Trophoblast cell (in vitro differentiated cells and primary cell): ENCODE results near the gene PODXL.

Source experiments
- DNase-seq, 2 donors: peaks; one replicate each; pipeline ENCODE4 v3.0.0-alpha.2; 2016
- H2AFZ ChIP-seq: 2 replicates; pipeline ENCODE4 v1.6.1; 2013; ENCODE audit warnings: low read length, moderate library complexity, mild to moderate bottlenecking; ENCODE audit not compliant: insufficient read depth, poor library complexity
- H2AK5ac ChIP-seq: 2 replicates; pipeline ENCODE4 v1.6.1; 2013; ENCODE audit warnings: mild to moderate bottlenecking, low read length
- H2BK120ac ChIP-seq: 2 replicates; pipeline ENCODE4 v1.6.1; 2013; ENCODE audit warnings: low read length, mild to moderate bottlenecking, moderate library complexity; ENCODE audit not compliant: insufficient read depth, poor library complexity
- H2BK12ac ChIP-seq: 2 replicates; pipeline ENCODE4 v1.6.1; 2013; ENCODE audit warnings: mild to moderate bottlenecking, low read length, moderate library complexity
- H2BK5ac ChIP-seq: 2 replicates; pipeline ENCODE4 v1.6.1; 2013; ENCODE audit warnings: low read length, low read depth, moderate library complexity, mild to moderate bottlenecking; ENCODE audit not compliant: poor library complexity
- H3K14ac ChIP-seq: 2 replicates; pipeline ENCODE4 v1.6.1; 2013; ENCODE audit warnings: mild to moderate bottlenecking, low read length
- H3K18ac ChIP-seq: 2 replicates; pipeline ENCODE4 v1.6.1; 2013; ENCODE audit warnings: mild to moderate bottlenecking, low read length
- H3K23ac ChIP-seq: 2 replicates; pipeline ENCODE4 v1.6.1; 2013; ENCODE audit warnings: low read length
- H3K27ac ChIP-seq: 2 replicates; pipeline ENCODE4 v1.5.1; 2013; ENCODE audit warnings: low read depth, mild to moderate bottlenecking, inconsistent platforms, low read length, moderate library complexity
- H3K27me3 ChIP-seq: 2 replicates; pipeline ENCODE4 v1.6.1; 2013; ENCODE audit warnings: inconsistent platforms, mild to moderate bottlenecking, low read length, moderate library complexity; ENCODE audit not compliant: insufficient read depth
- H3K36me3 ChIP-seq, 2 experiments: 1 replicate in 1 of 2; 2 replicates in 1 of 2; pipeline ENCODE4 v1.6.1; 2013; ENCODE audit warnings: low read length in 2 of 2, mild to moderate bottlenecking in 2 of 2, moderate library complexity in 1 of 2; ENCODE audit not compliant: insufficient read depth in 2 of 2, control insufficient read depth in 1 of 2
- H3K4ac ChIP-seq: 2 replicates; pipeline ENCODE4 v1.6.1; 2013; ENCODE audit warnings: low read depth, mild to moderate bottlenecking, low read length, moderate library complexity
- H3K4me1 ChIP-seq, 2 experiments: 1 replicate in 1 of 2; 2 replicates in 1 of 2; pipeline ENCODE4 v1.6.1; 2013; ENCODE audit warnings: low read length in 2 of 2, mild to moderate bottlenecking in 2 of 2, moderate library complexity in 1 of 2; ENCODE audit not compliant: insufficient read depth in 2 of 2, control insufficient read depth in 1 of 2
- H3K4me2 ChIP-seq: 2 replicates; pipeline ENCODE4 v1.6.1; 2013; ENCODE audit warnings: inconsistent platforms, mild to moderate bottlenecking, low read length, moderate library complexity
- H3K4me3 ChIP-seq: 2 replicates; pipeline ENCODE4 v1.5.1; 2013; ENCODE audit warnings: mild to moderate bottlenecking, low read depth, low read length, inconsistent platforms
- H3K79me1 ChIP-seq: one replicate; pipeline ENCODE4 v1.6.1; 2013; ENCODE audit warnings: low read length
- H3K79me2 ChIP-seq: 2 replicates; pipeline ENCODE4 v1.6.1; 2013; ENCODE audit warnings: low read length, mild to moderate bottlenecking; ENCODE audit not compliant: control insufficient read depth, insufficient read depth, poor library complexity
- H3K9ac ChIP-seq: 2 replicates; pipeline ENCODE4 v1.6.1; 2013; ENCODE audit warnings: mild to moderate bottlenecking, low read length
- H3K9me3 ChIP-seq: 2 replicates; pipeline ENCODE4 v1.6.1; 2013; ENCODE audit warnings: low read depth, mild to moderate bottlenecking, control low read depth, inconsistent platforms, low read length; ENCODE audit not compliant: insufficient read depth
- H4K12ac ChIP-seq: 2 replicates; pipeline ENCODE4 v1.6.1; 2013; ENCODE audit warnings: low read depth, mild to moderate bottlenecking, low read length, moderate library complexity
- H4K8ac ChIP-seq: 2 replicates; pipeline ENCODE4 v1.6.1; 2013; ENCODE audit warnings: low read depth, mild to moderate bottlenecking, low read length, moderate library complexity
- H4K91ac ChIP-seq: one replicate; pipeline ENCODE4 v1.6.1; 2013; ENCODE audit warnings: low read depth, mild to moderate bottlenecking, low read length, moderate library complexity
- WGBS: extraction: QIAGEN DNeasy Blood & Tissue Kit; methylation state at CpG from one replicate; pipeline ENCODE4 v1.1.7; 2013; ENCODE audit warnings: missing lambda C conversion rate; ENCODE audit not compliant: insufficient read length, insufficient coverage; ENCODE audit errors: extremely low coverage; 5-methylcytosine and 5-hydroxymethylcytosine counted together

PODXL gene

GRCh38 chr7:131476740-131477139 lies 79.7 kb downstream of the PODXL start:
- H3K4me3 ChIP-seq: no peak overlapping the region
- no peak overlapping the region for H2AK5ac ChIP-seq
- H2BK5ac ChIP-seq: no peak overlapping the region
- H3K79me1 ChIP-seq: no peaks in the 10 kb centered on the region
- no peak overlapping the region for H4K12ac ChIP-seq
- no peak overlapping the region for H3K14ac ChIP-seq
- H2BK12ac ChIP-seq: no peak overlapping the region
- no peak overlapping the region for H2BK120ac ChIP-seq
- no peak overlapping the region for H2AFZ ChIP-seq
- no peaks in the 10 kb centered on the region for H3K4me1 ChIP-seq
- no peak overlapping the region for H3K18ac ChIP-seq
- no peak for DNase-seq
- H3K9me3 ChIP-seq: no peaks in the 10 kb centered on the region
- no peak overlapping the region for H3K23ac ChIP-seq
- H4K8ac ChIP-seq: no peak overlapping the region
- H4K91ac ChIP-seq: no peak overlapping the region
- no peak overlapping the region for H3K27ac ChIP-seq
- H3K9ac ChIP-seq: no peak overlapping the region
- H3K79me2 ChIP-seq: no peaks in the 10 kb centered on the region
- H3K36me3 ChIP-seq: peaks cover 0 to 2% of the 10 kb centered on the region in 2 experiments
- no CpG with 5 or more reads among the region's 2 CpGs for WGBS
- H3K27me3 ChIP-seq: no peaks in the 10 kb centered on the region
- H3K4me2 ChIP-seq: no peak overlapping the region
- H3K4ac ChIP-seq: no peak overlapping the region

DNA sequence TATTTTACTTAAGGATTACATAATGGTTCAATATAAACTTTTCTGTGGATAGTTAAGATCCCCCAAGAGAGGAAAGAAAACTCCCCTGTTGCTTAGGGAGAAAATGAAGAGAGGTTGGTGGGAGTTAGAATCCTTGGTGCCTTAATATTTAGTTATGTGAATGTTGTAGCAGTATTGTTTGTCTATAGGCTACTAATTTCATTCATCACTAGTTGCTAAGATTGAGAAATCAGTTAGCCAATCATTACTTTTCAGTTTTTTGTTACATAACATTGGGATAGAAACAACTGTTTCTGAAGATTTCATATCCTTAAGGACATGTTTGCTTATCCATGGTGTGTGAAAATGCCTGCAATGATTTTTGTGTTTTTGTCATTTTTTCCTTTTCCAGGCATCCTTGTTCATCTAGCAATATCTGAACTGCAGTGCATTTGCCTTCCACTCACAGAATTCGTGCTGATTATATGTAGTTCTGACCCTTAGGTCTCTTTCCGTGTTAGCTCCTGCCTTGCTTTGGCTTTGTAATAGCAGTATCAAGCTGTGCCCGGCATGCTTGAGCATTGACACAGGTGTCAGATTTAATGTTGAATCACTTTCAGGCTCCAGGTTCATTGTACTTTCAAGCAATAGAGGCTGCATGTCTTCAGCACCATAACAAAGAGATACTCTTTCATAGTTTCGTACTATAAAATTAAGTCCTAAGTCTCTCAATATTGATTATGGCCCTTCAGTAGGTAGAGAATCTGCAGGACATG lies 85.0 kb downstream of the PODXL start:
- Histone ChIP-seq H3K79me2 (no peaks in the 10 kb centered on the region), H3K27me3 (no peaks in the 10 kb centered on the region), H3K27ac (no peak overlapping the region), H3K4me1 (no peaks in the 10 kb centered on the region), H3K4ac (no peak overlapping the region), H2BK12ac (no peak overlapping the region), H3K14ac (no peak overlapping the region), H2AK5ac (no peak overlapping the region), H3K9me3 (no peaks in the 10 kb centered on the region), H2AFZ (no peak overlapping the region), H4K91ac (no peak overlapping the region), H3K4me3 (no peak overlapping the region), H3K4me2 (no peak overlapping the region), H3K36me3 (peaks cover 4 to 9% of the 10 kb centered on the region in 2 experiments), H2BK5ac (no peak overlapping the region), H3K18ac (no peak overlapping the region), H2BK120ac (no peak overlapping the region), H4K8ac (no peak overlapping the region), H3K9ac (no peak overlapping the region), H3K79me1 (no peaks in the 10 kb centered on the region), H3K23ac (no peak overlapping the region), H4K12ac (no peak overlapping the region)
- WGBS: no CpG with 5 or more reads among the region's 4 CpGs
- no peak for DNase-seq

GRCh38 chr7:131467788-131468187 lies 88.6 kb downstream of the PODXL start:
- Histone ChIP-seq H2BK5ac (no peak overlapping the region), H3K4me2 (no peak overlapping the region), H3K79me1 (no peaks in the 10 kb centered on the region), H3K4me3 (no peak overlapping the region), H4K91ac (no peak overlapping the region), H3K27ac (no peak overlapping the region), H3K36me3 (peaks cover 4 to 7% of the 10 kb centered on the region in 2 experiments), H3K27me3 (no peaks in the 10 kb centered on the region), H3K14ac (no peak overlapping the region), H2BK120ac (no peak overlapping the region), H3K18ac (no peak overlapping the region), H3K9me3 (no peaks in the 10 kb centered on the region), H2AK5ac (no peak overlapping the region), H4K8ac (no peak overlapping the region), H2BK12ac (no peak overlapping the region), H3K4me1 (no peaks in the 10 kb centered on the region), H2AFZ (no peak overlapping the region), H3K23ac (no peak overlapping the region), H3K79me2 (no peaks in the 10 kb centered on the region), H3K4ac (no peak overlapping the region), H3K9ac (no peak overlapping the region), H4K12ac (no peak overlapping the region)
- no peak for DNase-seq
- no CpG with 5 or more reads among the region's 5 CpGs for WGBS

DNA sequence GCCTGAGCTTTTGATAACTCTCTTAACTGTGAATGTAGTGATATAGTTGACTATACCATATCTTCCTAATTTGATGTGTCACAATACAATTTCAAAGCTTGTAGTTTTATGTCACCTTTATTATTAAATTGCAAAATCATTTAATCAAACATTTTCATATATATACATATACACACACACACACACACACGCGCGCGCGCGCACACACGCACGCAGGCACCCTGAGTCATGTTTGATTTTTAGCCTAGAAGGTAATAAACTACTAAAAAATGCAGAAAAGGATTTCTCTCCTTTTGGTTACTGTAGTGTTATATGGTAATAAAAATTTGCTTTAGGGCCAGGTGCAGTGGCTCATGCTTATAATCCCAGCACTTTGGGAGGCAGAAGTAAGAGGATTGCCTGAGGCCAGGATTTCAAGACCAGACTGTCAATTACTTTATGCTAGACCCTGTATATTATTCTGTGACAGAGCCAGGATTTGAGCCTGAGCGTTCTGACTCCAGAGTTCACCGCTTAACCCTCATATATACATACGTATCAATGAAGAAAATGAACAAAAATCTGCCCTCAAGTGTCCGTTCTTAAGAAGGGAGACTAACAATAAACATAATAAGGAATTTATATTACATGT lies 89.6 kb downstream of the PODXL start:
- Histone ChIP-seq H3K4me2 (no peak overlapping the region), H2BK12ac (no peak overlapping the region), H3K27ac (no peak overlapping the region), H3K9ac (no peak overlapping the region), H4K12ac (no peak overlapping the region), H3K79me2 (no peaks in the 10 kb centered on the region), H3K14ac (no peak overlapping the region), H2AK5ac (no peak overlapping the region), H3K4ac (no peak overlapping the region), H3K4me1 (no peaks in the 10 kb centered on the region), H3K23ac (no peak overlapping the region), H3K79me1 (no peaks in the 10 kb centered on the region), H2BK120ac (no peak overlapping the region), H3K9me3 (no peaks in the 10 kb centered on the region), H3K4me3 (no peak overlapping the region), H3K27me3 (no peaks in the 10 kb centered on the region), H2AFZ (no peak overlapping the region), H3K36me3 (peaks cover 4 to 7% of the 10 kb centered on the region in 2 experiments), H2BK5ac (no peak overlapping the region), H3K18ac (no peak overlapping the region), H4K91ac (no peak overlapping the region), H4K8ac (no peak overlapping the region)
- WGBS: no CpG with 5 or more reads among the region's 12 CpGs
- no peak for DNase-seq
